CD14-positive monocyte (primary cell): ENCODE measurements around the gene CPEB1. TPM values are rescaled to one million over a fixed set of nuclear protein-coding genes. Genes with fewer than 3 reads are reported as not detected.

Experiments used
- DNase-seq, 3 donors: peaks; one replicate each; pipeline ENCODE4 v3.0.0-alpha.2; 2011 to 2022
- H2AFZ ChIP-seq: 2 replicates; pipeline ENCODE4 v1.6.0; 2012; ENCODE audit warnings: mild to moderate bottlenecking, low read depth, low read length, inconsistent platforms; ENCODE audit not compliant: insufficient read depth, poor library complexity, severe bottlenecking
- H3K27ac ChIP-seq, 2 donors: 1 replicate in 1 of 2; 2 replicates in 1 of 2; pipeline ENCODE4 v1.5.1; 2012 to 2013; ENCODE audit warnings: low read length in 2 of 2, control low read depth in 1 of 2, inconsistent platforms in 1 of 2, low read depth in 1 of 2, mild to moderate bottlenecking in 1 of 2
- H3K27me3 ChIP-seq, 2 donors: one replicate each; pipeline versions ENCODE4 v1.6.0 to v1.6.1; 2011 to 2013; ENCODE audit warnings: low read length in 2 of 2; ENCODE audit not compliant: control insufficient read depth in 2 of 2, insufficient read depth in 2 of 2
- H3K36me3 ChIP-seq, 2 donors: replicated peaks in 1 of 2; 1 replicate in 1 of 2; 2 replicates in 1 of 2; pipeline versions ENCODE4 v1.5.1 to v1.6.1; 2012 to 2013; ENCODE audit warnings: low read length in 2 of 2, control low read depth in 1 of 2, inconsistent platforms in 1 of 2, mild to moderate bottlenecking in 1 of 2; ENCODE audit not compliant: insufficient read depth in 2 of 2, control insufficient read depth in 1 of 2
- H3K4me1 ChIP-seq, 2 donors: 1 replicate in 1 of 2; 2 replicates in 1 of 2; pipeline versions ENCODE4 v1.5.1 to v1.6.1; 2012 to 2013; ENCODE audit warnings: low read length in 2 of 2, control low read depth in 1 of 2, inconsistent platforms in 1 of 2, mild to moderate bottlenecking in 1 of 2, moderate library complexity in 1 of 2; ENCODE audit not compliant: insufficient read depth in 2 of 2, control insufficient read depth in 1 of 2
- H3K4me2 ChIP-seq: replicated peaks from 2 replicates; pipeline ENCODE3; 2012; ENCODE audit warnings: low read length, moderate library complexity, mild to moderate bottlenecking; ENCODE audit not compliant: poor library complexity, severe bottlenecking; ENCODE audit errors: extremely low read depth
- H3K4me3 ChIP-seq, 3 experiments: fragments of 200-600 bp in 1 of 3; sonication (generic) in 1 of 3; replicated peaks in 1 of 3; 1 replicate in 2 of 3; 2 replicates in 1 of 3; pipeline ENCODE4 v1.5.1; 2011 to 2013; ENCODE audit warnings: low read length in 3 of 3, mild to moderate bottlenecking in 3 of 3, control low read depth in 2 of 3, low read depth in 2 of 3, inconsistent platforms in 1 of 3, moderate library complexity in 1 of 3
- H3K79me2 ChIP-seq: 2 replicates; pipeline ENCODE4 v1.6.0; 2012; ENCODE audit warnings: mild to moderate bottlenecking, control low read depth, inconsistent platforms, low read length, moderate library complexity; ENCODE audit not compliant: insufficient read depth
- H3K9ac ChIP-seq: 2 replicates; pipeline ENCODE4 v1.6.0; 2017; ENCODE audit warnings: low read length, mild to moderate bottlenecking; ENCODE audit not compliant: insufficient read depth, poor library complexity, severe bottlenecking
- H3K9me3 ChIP-seq, 2 donors: replicated peaks in 1 of 2; 1 replicate in 1 of 2; 2 replicates in 1 of 2; pipeline versions ENCODE4 v1.5.1 to v1.6.1; 2012 to 2013; ENCODE audit warnings: low read length in 2 of 2, control low read depth in 1 of 2; ENCODE audit not compliant: control insufficient read depth in 1 of 2, insufficient read depth in 1 of 2
- H4K20me1 ChIP-seq: 2 replicates; pipeline ENCODE4 v1.6.0; 2012; ENCODE audit warnings: mild to moderate bottlenecking, low read length, control low read depth, moderate library complexity; ENCODE audit not compliant: insufficient read depth
- H3K27ac Mint-ChIP-seq, 7 donors: one replicate each; pipeline ENCODE4 v1.8.0; 2020; ENCODE audit warnings: mild to moderate bottlenecking in 7 of 7, mixed read lengths in 7 of 7, moderate library complexity in 6 of 7, inconsistent platforms in 2 of 7
- H3K27me3 Mint-ChIP-seq, 3 donors: one replicate each; pipeline ENCODE4 v1.8.0; 2021 to 2022; ENCODE audit warnings: low read depth in 3 of 3, mild to moderate bottlenecking in 3 of 3, mixed read lengths in 3 of 3, moderate library complexity in 3 of 3, inconsistent platforms in 1 of 3
- H3K36me3 Mint-ChIP-seq, 2 donors: one replicate each; pipeline ENCODE4 v1.8.0; 2020; ENCODE audit warnings: mixed read lengths in 2 of 2, inconsistent platforms in 1 of 2, mild to moderate bottlenecking in 1 of 2
- H3K4me1 Mint-ChIP-seq: one replicate; pipeline ENCODE4 v1.8.0; 2020; ENCODE audit warnings: mild to moderate bottlenecking, mixed read lengths
- H3K4me3 Mint-ChIP-seq, 2 donors: one replicate each; pipeline ENCODE4 v1.8.0; 2020; ENCODE audit warnings: mild to moderate bottlenecking in 2 of 2, mixed read lengths in 2 of 2, moderate library complexity in 1 of 2
- H3K9me3 Mint-ChIP-seq, 7 donors: one replicate each; pipeline ENCODE4 v1.8.0; 2020 to 2022; ENCODE audit warnings: mixed read lengths in 7 of 7, mild to moderate bottlenecking in 6 of 7, moderate library complexity in 6 of 7, inconsistent platforms in 2 of 7
- WGBS: methylation state at CpG from one replicate; pipeline ENCODE4 v1.1.5; 2013; ENCODE audit warnings: missing lambda C conversion rate; ENCODE audit not compliant: insufficient coverage; 5-methylcytosine and 5-hydroxymethylcytosine counted together
- intact Hi-C, 2 donors: fragments of 100-400 bp; cut with micrococcal nuclease; formaldehyde crosslinking; loops; one replicate each; pipeline versions ENCODE4 v1.15.0 to v1.15.1; 2023
- polyA plus RNA-seq, 3 donors: library from polyadenylated mRNA; depleted of rRNA in 1 of 3; unstranded in 2 of 3; stranded (reverse) in 1 of 3; fragments of 300-500 nt in 2 of 3; fragments of >200 nt in 1 of 3; fragmentation: Illumina TruSeq in 2 of 3; gene quantifications; 1 replicate in 2 of 3; 2 replicates in 1 of 3; pipeline ENCODE4 v1.2.3, GENCODE V29; 2012 to 2021
- TF ChIP-seq, protein P1 (sequence below): fragments of 200-600 bp; IDR thresholded peaks from one replicate; pipeline ENCODE4 v1.8.0; 2022; ENCODE audit warnings: antibody characterized with exemption, mild to moderate bottlenecking

CPEB1 gene
- polyA plus RNA-seq, 3 donors: not detected

DNA sequence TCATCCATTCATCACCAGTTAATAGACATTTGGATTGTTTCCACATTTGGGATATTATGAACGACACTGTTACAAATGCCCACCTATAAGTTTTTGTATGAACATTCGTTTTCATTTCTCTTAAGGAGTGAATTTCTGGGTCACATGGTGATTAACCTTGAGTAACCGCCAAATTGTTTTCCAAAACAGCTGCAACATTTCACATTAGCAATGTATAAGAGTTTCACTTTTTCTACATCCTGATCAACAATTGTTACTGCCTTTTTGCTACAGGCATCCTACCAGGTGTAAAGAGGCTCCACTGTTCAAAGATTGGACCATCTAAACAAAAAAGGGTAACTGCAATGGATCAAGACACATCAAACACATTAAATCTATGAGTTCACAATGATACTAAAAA, 52.0 kb downstream of the CPEB1 start:
- Histone ChIP-seq H3K27me3 (peaks cover 0 to 5% of the 10 kb centered on the region in 2 donors), H3K4me3 (no peak overlapping the region), H3K27ac (no peak overlapping the region), H3K4me1 (no peaks in the 10 kb centered on the region), H3K9ac (no peak overlapping the region), H3K4me2 (no peak overlapping the region), H3K79me2 (no peaks in the 10 kb centered on the region), H4K20me1 (no peaks in the 10 kb centered on the region), H3K36me3 (no peaks in the 10 kb centered on the region), H2AFZ (no peak overlapping the region), H3K9me3 (no peaks in the 10 kb centered on the region)
- TF ChIP-seq, protein P1, sequence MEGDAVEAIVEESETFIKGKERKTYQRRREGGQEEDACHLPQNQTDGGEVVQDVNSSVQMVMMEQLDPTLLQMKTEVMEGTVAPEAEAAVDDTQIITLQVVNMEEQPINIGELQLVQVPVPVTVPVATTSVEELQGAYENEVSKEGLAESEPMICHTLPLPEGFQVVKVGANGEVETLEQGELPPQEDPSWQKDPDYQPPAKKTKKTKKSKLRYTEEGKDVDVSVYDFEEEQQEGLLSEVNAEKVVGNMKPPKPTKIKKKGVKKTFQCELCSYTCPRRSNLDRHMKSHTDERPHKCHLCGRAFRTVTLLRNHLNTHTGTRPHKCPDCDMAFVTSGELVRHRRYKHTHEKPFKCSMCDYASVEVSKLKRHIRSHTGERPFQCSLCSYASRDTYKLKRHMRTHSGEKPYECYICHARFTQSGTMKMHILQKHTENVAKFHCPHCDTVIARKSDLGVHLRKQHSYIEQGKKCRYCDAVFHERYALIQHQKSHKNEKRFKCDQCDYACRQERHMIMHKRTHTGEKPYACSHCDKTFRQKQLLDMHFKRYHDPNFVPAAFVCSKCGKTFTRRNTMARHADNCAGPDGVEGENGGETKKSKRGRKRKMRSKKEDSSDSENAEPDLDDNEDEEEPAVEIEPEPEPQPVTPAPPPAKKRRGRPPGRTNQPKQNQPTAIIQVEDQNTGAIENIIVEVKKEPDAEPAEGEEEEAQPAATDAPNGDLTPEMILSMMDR: no peak
- intact Hi-C loops: no loop called here
- 100% methylated on average over 1 of the region's 3 CpGs for WGBS
- Mint-ChIP-seq H3K27me3 (peaks cover 9 to 21% (median 17%) of the 10 kb centered on the region in 3 donors), H3K27ac (no peak overlapping the region), H3K4me1 (no peaks in the 10 kb centered on the region), H3K4me3 (no peak overlapping the region), H3K9me3 (peaks cover 0 to 4% (median 0%) of the 10 kb centered on the region in 7 donors), H3K36me3 (no peaks in the 10 kb centered on the region)
- no peak for DNase-seq

DNA sequence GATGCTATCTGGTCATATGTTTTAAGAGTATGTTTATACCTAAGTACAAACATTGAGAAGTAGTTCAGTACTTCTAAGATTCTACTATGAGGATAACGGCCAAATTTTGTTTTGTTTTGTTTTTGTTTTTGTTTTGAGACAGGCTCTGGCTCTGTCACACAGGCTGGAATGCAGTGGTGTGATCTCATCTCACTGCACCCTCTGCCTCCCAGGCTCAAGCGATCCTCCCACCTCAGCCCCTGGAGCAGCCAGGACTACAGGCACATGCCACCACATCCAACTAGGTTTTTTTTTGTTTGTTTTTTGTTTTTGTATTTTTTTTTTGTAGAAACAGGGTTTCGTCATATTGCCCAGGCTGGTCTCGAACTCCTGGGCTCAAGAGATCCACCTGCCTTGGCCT, 59.4 kb downstream of the CPEB1 start:
- intact Hi-C loops: no loop called here
- Mint-ChIP-seq H3K27me3 (peaks cover 8 to 10% (median 9%) of the 10 kb centered on the region in 3 donors), H3K36me3 (no peaks in the 10 kb centered on the region), H3K27ac (peak overlapping the region in 1 of 7 donors; percentile 14), H3K4me1 (no peaks in the 10 kb centered on the region), H3K4me3 (no peak overlapping the region), H3K9me3 (no peaks in the 10 kb centered on the region)
- Histone ChIP-seq H3K4me2 (no peak overlapping the region), H4K20me1 (no peaks in the 10 kb centered on the region), H2AFZ (no peak overlapping the region), H3K4me3 (no peak overlapping the region), H3K79me2 (no peaks in the 10 kb centered on the region), H3K9ac (no peak overlapping the region), H3K36me3 (no peaks in the 10 kb centered on the region), H3K4me1 (no peaks in the 10 kb centered on the region), H3K27me3 (peaks cover 0 to 2% of the 10 kb centered on the region in 2 donors), H3K9me3 (no peaks in the 10 kb centered on the region), H3K27ac (no peak overlapping the region)
- TF ChIP-seq, protein P1: no peak
- no peak for DNase-seq
- no CpG with 5 or more reads among the region's 4 CpGs for WGBS
